NB4 (cell line): Measurements from ENCODE around the gene CMIP.

Source experiments
- DNase-seq: peaks from one replicate; pipeline ENCODE4 v3.0.0; 2010; ENCODE audit warnings: low read depth
- H3K4me3 ChIP-seq: one replicate; pipeline ENCODE4 v1.5.1; 2011; ENCODE audit warnings: mild to moderate bottlenecking, low read depth, low read length, moderate library complexity
- MYC ChIP-seq: IDR thresholded peaks from 2 replicates; pipeline ENCODE4 v1.6.1; 2011; ENCODE audit warnings: low read depth, low read length
- POLR2A ChIP-seq: IDR thresholded peaks from 2 replicates; pipeline ENCODE4 v1.6.1; 2011; ENCODE audit warnings: mild to moderate bottlenecking; ENCODE audit not compliant: insufficient read length; ENCODE audit errors: extremely low read depth
- TF ChIP-seq, protein P1 (sequence below): IDR thresholded peaks from one replicate; pipeline ENCODE4 v1.5.1; 2012; ENCODE audit warnings: low read depth, low read length
- TF ChIP-seq, protein P2 (sequence below): IDR thresholded peaks from 2 replicates; pipeline ENCODE4 v1.6.1; 2011; ENCODE audit warnings: low read depth, low read length

Gene CMIP

DNA sequence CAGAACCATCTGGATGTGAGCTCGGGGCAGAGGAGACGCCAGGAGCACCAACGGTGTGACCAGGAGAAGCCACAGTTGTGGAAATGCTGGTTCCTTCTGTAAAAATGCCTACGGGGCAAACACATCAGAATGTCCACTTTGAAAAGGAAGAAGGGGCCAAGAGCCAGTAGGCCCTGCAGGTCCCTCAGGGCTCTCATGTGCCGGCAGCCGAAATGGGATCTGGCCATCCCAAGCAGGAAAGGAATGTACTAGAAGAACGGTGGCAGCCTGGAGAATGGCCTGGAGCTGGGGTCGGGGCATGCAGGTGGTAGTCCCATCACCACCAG lies 172.4 kb downstream of the CMIP start:
- TF ChIP-seq, protein P1, sequence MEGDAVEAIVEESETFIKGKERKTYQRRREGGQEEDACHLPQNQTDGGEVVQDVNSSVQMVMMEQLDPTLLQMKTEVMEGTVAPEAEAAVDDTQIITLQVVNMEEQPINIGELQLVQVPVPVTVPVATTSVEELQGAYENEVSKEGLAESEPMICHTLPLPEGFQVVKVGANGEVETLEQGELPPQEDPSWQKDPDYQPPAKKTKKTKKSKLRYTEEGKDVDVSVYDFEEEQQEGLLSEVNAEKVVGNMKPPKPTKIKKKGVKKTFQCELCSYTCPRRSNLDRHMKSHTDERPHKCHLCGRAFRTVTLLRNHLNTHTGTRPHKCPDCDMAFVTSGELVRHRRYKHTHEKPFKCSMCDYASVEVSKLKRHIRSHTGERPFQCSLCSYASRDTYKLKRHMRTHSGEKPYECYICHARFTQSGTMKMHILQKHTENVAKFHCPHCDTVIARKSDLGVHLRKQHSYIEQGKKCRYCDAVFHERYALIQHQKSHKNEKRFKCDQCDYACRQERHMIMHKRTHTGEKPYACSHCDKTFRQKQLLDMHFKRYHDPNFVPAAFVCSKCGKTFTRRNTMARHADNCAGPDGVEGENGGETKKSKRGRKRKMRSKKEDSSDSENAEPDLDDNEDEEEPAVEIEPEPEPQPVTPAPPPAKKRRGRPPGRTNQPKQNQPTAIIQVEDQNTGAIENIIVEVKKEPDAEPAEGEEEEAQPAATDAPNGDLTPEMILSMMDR: no peak
- TF ChIP-seq, protein P2, sequence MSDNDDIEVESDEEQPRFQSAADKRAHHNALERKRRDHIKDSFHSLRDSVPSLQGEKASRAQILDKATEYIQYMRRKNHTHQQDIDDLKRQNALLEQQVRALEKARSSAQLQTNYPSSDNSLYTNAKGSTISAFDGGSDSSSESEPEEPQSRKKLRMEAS: no peak
- TF ChIP-seq MYC (no peak), POLR2A (no peak)
- no peak for DNase-seq

DNA sequence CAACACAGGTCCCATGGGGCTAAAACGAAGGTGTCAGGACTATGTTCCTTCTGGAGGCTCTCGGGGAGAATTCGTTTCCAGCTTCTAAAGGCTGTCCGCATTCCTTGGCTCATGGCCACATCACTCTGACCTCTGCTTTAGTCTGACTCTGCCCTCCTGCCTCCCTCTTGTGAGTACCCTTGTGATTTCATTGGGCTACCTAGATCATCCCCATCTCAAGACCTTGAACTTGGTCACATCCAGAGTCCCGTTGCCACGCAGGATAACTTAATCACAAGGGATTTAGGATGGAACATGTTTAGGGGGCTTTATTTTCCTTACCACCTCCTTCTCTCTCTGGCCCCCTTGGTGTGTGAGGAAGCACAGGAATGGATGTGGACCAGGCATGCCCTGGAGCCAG lies 173.6 kb downstream of the CMIP start:
- no peak overlapping the region for H3K4me3 ChIP-seq
- TF ChIP-seq POLR2A: no peak
- TF ChIP-seq, protein P1: no peak
- no peak for TF ChIP-seq MYC

More for the DNA sequence above, 172.4 kb downstream of the CMIP start:
- no peak overlapping the region for H3K4me3 ChIP-seq

DNA sequence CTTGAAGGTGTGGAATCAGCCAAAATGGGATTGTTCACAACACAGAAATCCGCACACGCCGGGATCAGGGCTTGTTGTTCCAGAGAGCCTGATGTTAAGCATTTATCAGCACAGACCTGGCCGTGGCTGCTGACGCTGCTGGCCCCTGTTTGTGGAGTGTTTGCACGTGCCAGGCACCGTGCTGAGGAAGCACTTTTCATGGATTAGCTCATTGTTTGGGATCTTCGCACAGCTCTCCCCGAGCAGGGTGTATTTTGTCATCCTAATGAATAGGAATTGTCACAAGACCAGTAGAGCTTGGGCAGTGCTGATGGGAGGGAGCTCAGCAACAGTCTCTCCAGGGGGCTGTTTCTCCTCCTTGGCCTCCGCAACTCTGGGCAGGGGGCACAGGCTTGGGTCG lies 174.1 kb downstream of the CMIP start:
- TF ChIP-seq MYC: no peak
- no peak for TF ChIP-seq POLR2A
- TF ChIP-seq, protein P2: no peak
- TF ChIP-seq, protein P1: no peak
- DNase-seq: no peak
- no peak overlapping the region for H3K4me3 ChIP-seq

More for the DNA sequence above, 173.6 kb downstream of the CMIP start:
- no peak for DNase-seq

DNA sequence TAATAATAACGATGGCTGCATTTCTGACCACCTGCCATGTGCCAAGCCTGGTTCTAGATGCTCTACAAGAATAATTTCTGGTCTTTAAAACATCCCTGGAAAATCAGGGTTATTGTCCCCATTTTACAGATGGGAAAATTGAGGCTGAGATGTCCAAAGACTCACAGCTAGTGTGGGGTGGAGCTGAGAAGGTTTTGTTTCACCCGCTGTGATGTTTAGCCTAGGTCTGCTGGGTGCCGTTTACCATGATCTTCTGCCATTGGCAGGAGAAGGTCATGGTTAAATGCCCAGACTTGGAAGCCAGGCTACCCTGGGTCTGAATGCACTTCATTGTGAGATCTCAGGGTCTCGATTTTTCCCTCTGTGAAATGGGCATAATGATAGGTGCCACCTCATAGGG lies 175.4 kb downstream of the CMIP start:
- no peak for DNase-seq
- TF ChIP-seq MYC (no peak), POLR2A (no peak)
- TF ChIP-seq, protein P1: no peak
- TF ChIP-seq, protein P2: no peak
- no peak overlapping the region for H3K4me3 ChIP-seq

DNA sequence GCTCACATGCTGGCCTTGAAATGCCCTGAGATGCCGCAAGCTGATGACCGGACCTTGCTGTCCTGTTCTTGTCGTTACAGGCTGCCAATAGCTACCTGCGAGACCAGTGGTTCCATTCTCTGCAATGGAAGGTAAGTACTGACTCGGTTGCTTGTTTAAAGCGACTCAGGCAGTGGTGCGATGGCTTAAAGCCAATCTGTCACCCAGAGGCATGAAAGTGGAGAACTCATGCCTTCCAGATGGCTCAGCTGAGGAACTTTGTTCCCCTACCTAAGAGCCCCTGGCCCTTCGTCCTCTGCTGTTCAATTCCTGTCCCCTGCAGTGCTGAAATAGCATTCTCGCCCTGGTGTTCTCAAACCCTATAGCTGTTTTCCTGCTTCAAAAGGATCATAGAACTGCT lies 176.2 kb downstream of the CMIP start:
- no peak for DNase-seq
- H3K4me3 ChIP-seq: no peak overlapping the region
- TF ChIP-seq MYC (no peak), POLR2A (no peak)
- TF ChIP-seq, protein P1: no peak
- TF ChIP-seq, protein P2: no peak

DNA sequence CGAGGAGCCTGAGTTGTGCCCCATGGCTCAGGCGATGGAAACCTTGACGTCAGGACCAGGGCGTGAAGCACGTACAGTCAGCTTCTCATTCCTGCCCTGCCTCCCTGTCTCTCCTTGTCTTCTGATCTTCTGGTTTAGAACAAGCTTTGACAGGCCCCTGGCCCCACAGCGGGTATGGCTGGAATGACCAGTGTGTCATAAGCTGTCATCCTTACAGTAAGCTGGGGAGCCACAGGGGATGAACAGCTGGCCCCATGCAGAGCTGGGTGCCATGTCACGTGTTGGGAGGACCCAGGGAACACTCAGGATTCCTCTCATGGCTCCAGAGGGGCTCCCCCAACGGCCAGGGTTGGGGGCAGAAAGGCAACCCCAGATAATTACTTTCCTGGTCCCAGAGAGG lies 176.9 kb downstream of the CMIP start:
- DNase-seq: no peak
- H3K4me3 ChIP-seq: no peak overlapping the region
- no peak for TF ChIP-seq POLR2A
- TF ChIP-seq, protein P1: no peak
- TF ChIP-seq, protein P2: no peak
- no peak for TF ChIP-seq MYC
